HepG2 (cell line): Measurements from ENCODE around the gene C1R. TPM values are rescaled to one million over a fixed set of nuclear protein-coding genes. Genes with fewer than 3 reads are reported as not detected.

ENCODE experiments used
- DNMT3B ChIP-seq: conservative IDR thresholded peaks from 2 replicates; pipeline ENCODE4 v1.6.1; 2016; ENCODE audit warnings: missing biosample characterization, control low read depth
- FOXA3 ChIP-seq: IDR thresholded peaks from 2 replicates; pipeline ENCODE4 v1.6.1; 2016; ENCODE audit warnings: missing genetic modification reagents, missing compliant biosample characterization
- FOXK2 ChIP-seq: fragments of 450-650 bp; IDR thresholded peaks from 2 replicates; pipeline ENCODE4 v1.6.1; 2016
- GTF3A ChIP-seq: sonication (generic); formaldehyde crosslinking; conservative IDR thresholded peaks from 2 replicates; pipeline ENCODE4 v1.4.0; 2020; ENCODE audit warnings: mild to moderate bottlenecking, missing genetic modification reagents
- GZF1 ChIP-seq: sonication (generic); formaldehyde crosslinking; IDR thresholded peaks from 2 replicates; pipeline ENCODE4 v1.5.1; 2020; ENCODE audit warnings: mild to moderate bottlenecking, missing genetic modification reagents
- MED1 ChIP-seq: sonication (generic); formaldehyde crosslinking; IDR thresholded peaks from 2 replicates; pipeline ENCODE4 v1.4.0; 2020; ENCODE audit warnings: missing genetic modification reagents
- MEF2D ChIP-seq: sonication (generic); formaldehyde crosslinking; IDR thresholded peaks from 2 replicates; pipeline ENCODE4 v1.5.1; 2020; ENCODE audit warnings: mild to moderate bottlenecking, missing genetic modification reagents
- SAP130 ChIP-seq: IDR thresholded peaks from 2 replicates; pipeline ENCODE4 v1.6.1; 2016; ENCODE audit warnings: low read depth
- SRSF1 ChIP-seq: fragments of 200-400 bp; formaldehyde crosslinking; optimal IDR thresholded peaks from 2 replicates; pipeline ENCODE3; 2017; ENCODE audit warnings: mild to moderate bottlenecking, low read depth, low read length, moderate library complexity
- SUZ12 ChIP-seq: fragments of 150-350 bp; IDR thresholded peaks from 2 replicates; pipeline ENCODE4 v1.6.1; 2014; ENCODE audit warnings: low read depth, low read length
- ZBTB42 ChIP-seq: sonication (generic); formaldehyde crosslinking; IDR thresholded peaks from 2 replicates; pipeline ENCODE4 v1.5.0; 2020; ENCODE audit warnings: mild to moderate bottlenecking, missing genetic modification reagents
- ZFP41 ChIP-seq: sonication (generic); formaldehyde crosslinking; IDR thresholded peaks from 2 replicates; pipeline ENCODE4 v1.4.0; 2020; ENCODE audit warnings: mild to moderate bottlenecking, missing genetic modification reagents, borderline replicate concordance
- ZKSCAN1 ChIP-seq: fragments of 150-350 bp; IDR thresholded peaks from 2 replicates; pipeline ENCODE4 v1.6.1; 2014; ENCODE audit warnings: low read length
- ZNF850 ChIP-seq: sonication (generic); formaldehyde crosslinking; conservative IDR thresholded peaks from 2 replicates; pipeline ENCODE4 v1.9.0; 2021; ENCODE audit warnings: mild to moderate bottlenecking, missing genetic modification reagents
- ZNF878 ChIP-seq: sonication (generic); formaldehyde crosslinking; IDR thresholded peaks from 2 replicates; pipeline ENCODE4 v1.8.1; 2023; ENCODE audit warnings: mild to moderate bottlenecking, missing genetic modification reagents, moderate library complexity
- polyA plus RNA-seq, 8 experiments: library from polyadenylated mRNA; depleted of rRNA in 3 of 8; stranded (reverse) in 7 of 8; unstranded in 1 of 8; fragments of >200 nt; fragmentation: Illumina TruSeq in 4 of 8; extraction: Trizol in 4 of 8; gene quantifications; 2 replicates each; pipeline versions ENCODE4 v1.2.1 to v1.2.3, GENCODE V29; 2011 to 2016; ENCODE audit warnings: low read depth in 4 of 8, missing spikeins in 1 of 8, mixed read lengths in 1 of 8; ENCODE audit not compliant: insufficient read depth in 1 of 8
- total RNA-seq, 5 experiments: library from RNA; depleted of rRNA; stranded (reverse); fragments of >200 nt; fragmentation: Illumina TruSeq; extraction: Trizol; gene quantifications; 2 replicates each; pipeline ENCODE4 v1.2.3, GENCODE V29; 2016; ENCODE audit warnings: low read depth in 1 of 5
- TF ChIP-seq, protein P1 (sequence below): sonication (generic); formaldehyde crosslinking; conservative IDR thresholded peaks from 2 replicates; pipeline ENCODE4 v1.8.0; 2022; ENCODE audit warnings: low read depth, missing genetic modification reagents
- TF ChIP-seq, protein P2 (sequence below): sonication (generic); formaldehyde crosslinking; IDR thresholded peaks from 2 replicates; pipeline ENCODE4 v1.4.0; 2020; ENCODE audit warnings: mild to moderate bottlenecking, missing genetic modification reagents
- TF ChIP-seq, protein P3 (sequence below): IDR thresholded peaks from 2 replicates; pipeline ENCODE4 v1.6.1; 2016
- TF ChIP-seq, protein P4 (sequence below): IDR thresholded peaks from 2 replicates; pipeline ENCODE4 v1.6.1; 2012; ENCODE audit warnings: low read depth, low read length, improper control_type of control experiment
- TF ChIP-seq, protein P5 (sequence below): sonication (generic); formaldehyde crosslinking; IDR thresholded peaks from 2 replicates; pipeline ENCODE4 v1.9.0; 2022; ENCODE audit warnings: low read depth, missing genetic modification reagents
- TF ChIP-seq, protein P6 (sequence below): sonication (generic); formaldehyde crosslinking; IDR thresholded peaks from 2 replicates; pipeline ENCODE4 v1.5.0; 2020; ENCODE audit warnings: missing genetic modification reagents, mild to moderate bottlenecking, borderline replicate concordance

Gene C1R
- total and polyA plus RNA-seq, 2 of the 13 experiments (the other 11 are each of a cell fraction or from before 2014, with no cell fraction given): 3.5 to 6.5 TPM

DNA sequence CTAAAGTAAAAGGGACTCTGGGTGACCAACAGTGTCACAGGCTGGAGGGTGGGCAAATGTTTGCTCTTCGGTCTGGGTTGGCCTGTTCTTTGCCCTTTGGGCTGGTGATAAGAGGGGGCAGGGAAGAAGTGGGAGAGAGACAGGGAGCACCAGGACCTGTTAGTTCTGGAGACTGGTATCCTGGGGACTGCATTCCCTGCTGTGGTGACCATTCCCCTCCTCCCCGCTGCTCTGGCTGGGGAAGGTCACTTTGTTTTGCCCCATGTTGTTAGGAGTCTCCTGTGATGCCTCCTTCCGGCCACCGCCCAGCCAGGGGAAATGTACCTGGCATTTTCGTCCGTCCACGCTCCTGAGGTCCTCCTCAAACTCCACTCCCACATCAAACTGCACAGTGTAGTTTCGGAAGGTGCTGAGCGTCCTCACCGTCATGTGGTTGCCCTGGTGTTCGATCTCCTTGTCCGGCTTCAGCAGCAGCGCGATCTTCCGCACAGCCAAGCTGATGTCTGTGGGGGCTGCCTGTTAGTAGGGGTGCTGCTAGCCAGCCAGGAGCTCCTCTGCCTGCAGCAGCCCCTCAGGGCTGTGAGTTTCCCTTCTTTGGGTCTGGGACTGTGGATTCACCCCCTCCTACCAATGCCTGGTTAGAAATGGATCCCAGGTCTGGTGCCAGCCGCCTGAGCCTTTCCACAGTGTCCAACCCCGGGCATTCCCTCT lies 35.8 kb upstream of the C1R start (continued):
- TF ChIP-seq FOXA3 (CRISPR knock-in tag) (peak; percentile 68), SUZ12 (no peak), ZFP41 (CRISPR knock-in tag) (no peak), SAP130 (peak; percentile 58), MED1 (CRISPR knock-in tag) (peak; percentile 26; the same call in 1 of the 2 replicates), ZNF878 (CRISPR knock-in tag) (no peak), SRSF1 (no peak), ZBTB42 (CRISPR knock-in tag) (no peak), MEF2D (CRISPR knock-in tag) (peak; percentile 83), DNMT3B (CRISPR knock-in tag) (no peak), GTF3A (CRISPR knock-in tag) (no peak), FOXK2 (no peak), ZKSCAN1 (no peak), ZNF850 (CRISPR knock-in tag) (no peak), GZF1 (CRISPR knock-in tag) (no peak)
- TF ChIP-seq, protein P1, sequence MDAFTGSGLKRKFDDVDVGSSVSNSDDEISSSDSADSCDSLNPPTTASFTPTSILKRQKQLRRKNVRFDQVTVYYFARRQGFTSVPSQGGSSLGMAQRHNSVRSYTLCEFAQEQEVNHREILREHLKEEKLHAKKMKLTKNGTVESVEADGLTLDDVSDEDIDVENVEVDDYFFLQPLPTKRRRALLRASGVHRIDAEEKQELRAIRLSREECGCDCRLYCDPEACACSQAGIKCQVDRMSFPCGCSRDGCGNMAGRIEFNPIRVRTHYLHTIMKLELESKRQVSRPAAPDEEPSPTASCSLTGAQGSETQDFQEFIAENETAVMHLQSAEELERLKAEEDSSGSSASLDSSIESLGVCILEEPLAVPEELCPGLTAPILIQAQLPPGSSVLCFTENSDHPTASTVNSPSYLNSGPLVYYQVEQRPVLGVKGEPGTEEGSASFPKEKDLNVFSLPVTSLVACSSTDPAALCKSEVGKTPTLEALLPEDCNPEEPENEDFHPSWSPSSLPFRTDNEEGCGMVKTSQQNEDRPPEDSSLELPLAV (CRISPR knock-in tag): no peak
- TF ChIP-seq, protein P2, sequence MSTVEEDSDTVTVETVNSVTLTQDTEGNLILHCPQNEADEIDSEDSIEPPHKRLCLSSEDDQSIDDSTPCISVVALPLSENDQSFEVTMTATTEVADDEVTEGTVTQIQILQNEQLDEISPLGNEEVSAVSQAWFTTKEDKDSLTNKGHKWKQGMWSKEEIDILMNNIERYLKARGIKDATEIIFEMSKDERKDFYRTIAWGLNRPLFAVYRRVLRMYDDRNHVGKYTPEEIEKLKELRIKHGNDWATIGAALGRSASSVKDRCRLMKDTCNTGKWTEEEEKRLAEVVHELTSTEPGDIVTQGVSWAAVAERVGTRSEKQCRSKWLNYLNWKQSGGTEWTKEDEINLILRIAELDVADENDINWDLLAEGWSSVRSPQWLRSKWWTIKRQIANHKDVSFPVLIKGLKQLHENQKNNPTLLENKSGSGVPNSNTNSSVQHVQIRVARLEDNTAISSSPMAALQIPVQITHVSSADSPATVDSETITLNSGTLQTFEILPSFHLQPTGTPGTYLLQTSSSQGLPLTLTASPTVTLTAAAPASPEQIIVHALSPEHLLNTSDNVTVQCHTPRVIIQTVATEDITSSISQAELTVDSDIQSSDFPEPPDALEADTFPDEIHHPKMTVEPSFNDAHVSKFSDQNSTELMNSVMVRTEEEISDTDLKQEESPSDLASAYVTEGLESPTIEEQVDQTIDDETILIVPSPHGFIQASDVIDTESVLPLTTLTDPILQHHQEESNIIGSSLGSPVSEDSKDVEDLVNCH: no peak
- TF ChIP-seq, protein P3, sequence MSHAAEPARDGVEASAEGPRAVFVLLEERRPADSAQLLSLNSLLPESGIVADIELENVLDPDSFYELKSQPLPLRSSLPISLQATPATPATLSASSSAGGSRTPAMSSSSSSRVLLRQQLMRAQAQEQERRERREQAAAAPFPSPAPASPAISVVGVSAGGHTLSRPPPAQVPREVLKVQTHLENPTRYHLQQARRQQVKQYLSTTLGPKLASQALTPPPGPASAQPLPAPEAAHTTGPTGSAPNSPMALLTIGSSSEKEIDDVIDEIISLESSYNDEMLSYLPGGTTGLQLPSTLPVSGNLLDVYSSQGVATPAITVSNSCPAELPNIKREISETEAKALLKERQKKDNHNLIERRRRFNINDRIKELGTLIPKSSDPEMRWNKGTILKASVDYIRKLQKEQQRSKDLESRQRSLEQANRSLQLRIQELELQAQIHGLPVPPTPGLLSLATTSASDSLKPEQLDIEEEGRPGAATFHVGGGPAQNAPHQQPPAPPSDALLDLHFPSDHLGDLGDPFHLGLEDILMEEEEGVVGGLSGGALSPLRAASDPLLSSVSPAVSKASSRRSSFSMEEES (CRISPR knock-in tag): peak; percentile 37; the same call in 1 of the 2 replicates
- TF ChIP-seq, protein P4, sequence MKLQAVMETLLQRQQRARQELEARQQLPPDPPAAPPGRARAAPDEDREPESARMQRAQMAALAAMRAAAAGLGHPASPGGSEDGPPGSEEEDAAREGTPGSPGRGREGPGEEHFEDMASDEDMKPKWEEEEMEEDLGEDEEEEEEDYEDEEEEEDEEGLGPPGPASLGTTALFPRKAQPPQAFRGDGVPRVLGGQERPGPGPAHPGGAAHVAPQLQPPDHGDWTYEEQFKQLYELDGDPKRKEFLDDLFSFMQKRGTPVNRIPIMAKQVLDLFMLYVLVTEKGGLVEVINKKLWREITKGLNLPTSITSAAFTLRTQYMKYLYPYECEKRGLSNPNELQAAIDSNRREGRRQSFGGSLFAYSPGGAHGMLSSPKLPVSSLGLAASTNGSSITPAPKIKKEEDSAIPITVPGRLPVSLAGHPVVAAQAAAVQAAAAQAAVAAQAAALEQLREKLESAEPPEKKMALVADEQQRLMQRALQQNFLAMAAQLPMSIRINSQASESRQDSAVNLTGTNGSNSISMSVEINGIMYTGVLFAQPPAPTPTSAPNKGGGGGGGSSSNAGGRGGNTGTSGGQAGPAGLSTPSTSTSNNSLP: no peak
- TF ChIP-seq, protein P5, sequence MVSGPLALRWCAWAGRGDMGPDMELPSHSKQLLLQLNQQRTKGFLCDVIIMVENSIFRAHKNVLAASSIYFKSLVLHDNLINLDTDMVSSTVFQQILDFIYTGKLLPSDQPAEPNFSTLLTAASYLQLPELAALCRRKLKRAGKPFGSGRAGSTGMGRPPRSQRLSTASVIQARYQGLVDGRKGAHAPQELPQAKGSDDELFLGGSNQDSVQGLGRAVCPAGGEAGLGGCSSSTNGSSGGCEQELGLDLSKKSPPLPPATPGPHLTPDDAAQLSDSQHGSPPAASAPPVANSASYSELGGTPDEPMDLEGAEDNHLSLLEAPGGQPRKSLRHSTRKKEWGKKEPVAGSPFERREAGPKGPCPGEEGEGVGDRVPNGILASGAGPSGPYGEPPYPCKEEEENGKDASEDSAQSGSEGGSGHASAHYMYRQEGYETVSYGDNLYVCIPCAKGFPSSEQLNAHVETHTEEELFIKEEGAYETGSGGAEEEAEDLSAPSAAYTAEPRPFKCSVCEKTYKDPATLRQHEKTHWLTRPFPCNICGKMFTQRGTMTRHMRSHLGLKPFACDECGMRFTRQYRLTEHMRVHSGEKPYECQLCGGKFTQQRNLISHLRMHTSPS (CRISPR knock-in tag): peak; percentile 79; the same call in 1 of the 2 replicates
- TF ChIP-seq, protein P6, sequence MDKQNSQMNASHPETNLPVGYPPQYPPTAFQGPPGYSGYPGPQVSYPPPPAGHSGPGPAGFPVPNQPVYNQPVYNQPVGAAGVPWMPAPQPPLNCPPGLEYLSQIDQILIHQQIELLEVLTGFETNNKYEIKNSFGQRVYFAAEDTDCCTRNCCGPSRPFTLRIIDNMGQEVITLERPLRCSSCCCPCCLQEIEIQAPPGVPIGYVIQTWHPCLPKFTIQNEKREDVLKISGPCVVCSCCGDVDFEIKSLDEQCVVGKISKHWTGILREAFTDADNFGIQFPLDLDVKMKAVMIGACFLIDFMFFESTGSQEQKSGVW (CRISPR knock-in tag): no peak
